Adipocyte (in vitro differentiated cells): ENCODE data around the gene THNSL1.

Experiments used
- DNase-seq: peaks from one replicate; pipeline ENCODE4 v3.0.0-alpha.2; 2015; ENCODE audit warnings: low read depth
- H3K27me3 ChIP-seq: replicated peaks from 2 replicates; pipeline ENCODE4 v1.7.0; 2013; ENCODE audit warnings: mild to moderate bottlenecking, low read length, moderate library complexity; ENCODE audit not compliant: control insufficient read depth, insufficient read depth
- H3K36me3 ChIP-seq: 2 replicates; pipeline ENCODE4 v1.7.0; 2013; ENCODE audit warnings: low read length, mild to moderate bottlenecking, moderate library complexity; ENCODE audit not compliant: control insufficient read depth, insufficient read depth, severe bottlenecking
- H3K4me1 ChIP-seq: 2 replicates; pipeline ENCODE4 v1.7.0; 2013; ENCODE audit warnings: mild to moderate bottlenecking, low read length, moderate library complexity; ENCODE audit not compliant: control insufficient read depth, insufficient read depth
- H3K4me3 ChIP-seq: 2 replicates; pipeline ENCODE4 v1.7.0; 2013; ENCODE audit warnings: mild to moderate bottlenecking, low read length, moderate library complexity
- H3K9ac ChIP-seq: 2 replicates; pipeline ENCODE4 v1.7.0; 2013; ENCODE audit warnings: mild to moderate bottlenecking, low read length, moderate library complexity
- H3K9me3 ChIP-seq: 2 replicates; pipeline ENCODE4 v1.7.0; 2013; ENCODE audit warnings: mild to moderate bottlenecking, low read length, moderate library complexity; ENCODE audit not compliant: control insufficient read depth

THNSL1 gene

GRCh38 chr10:25039531-25039930 is 23.1 kb downstream of the THNSL1 start:
- H3K36me3 ChIP-seq = no peaks in the 10 kb centered on the region

GRCh38 chr10:25046641-25047040 is 30.2 kb downstream of the THNSL1 start:
- Histone ChIP-seq H3K4me3 (no peak overlapping the region), H3K4me1 (peaks cover 22% of the 10 kb centered on the region), H3K36me3 (no peaks in the 10 kb centered on the region), H3K9ac (no peak overlapping the region), H3K27me3 (peaks cover 7% of the 10 kb centered on the region), H3K9me3 (no peaks in the 10 kb centered on the region)
- no peak for DNase-seq

More at GRCh38 chr10:25039531-25039930, 23.1 kb downstream of the THNSL1 start:
- Histone ChIP-seq H3K9ac (no peak overlapping the region), H3K27me3 (peaks cover 3% of the 10 kb centered on the region), H3K4me1 (no peaks in the 10 kb centered on the region), H3K4me3 (no peak overlapping the region), H3K9me3 (no peaks in the 10 kb centered on the region)
- no peak for DNase-seq

GRCh38 chr10:25047088-25047487 is 30.7 kb downstream of the THNSL1 start:
- Histone ChIP-seq H3K4me3 (peak overlapping the region; percentile 4), H3K4me1 (peaks cover 22% of the 10 kb centered on the region), H3K27me3 (peaks cover 7% of the 10 kb centered on the region), H3K9ac (no peak overlapping the region), H3K36me3 (no peaks in the 10 kb centered on the region), H3K9me3 (no peaks in the 10 kb centered on the region)
- no peak for DNase-seq

GRCh38 chr10:25047591-25048301 is 31.3 kb downstream of the THNSL1 start:
- Histone ChIP-seq H3K4me1 (peaks cover 22% of the 10 kb centered on the region), H3K4me3 (peak overlapping the region; percentile 4), H3K36me3 (no peaks in the 10 kb centered on the region), H3K27me3 (peaks cover 7% of the 10 kb centered on the region), H3K9me3 (no peaks in the 10 kb centered on the region), H3K9ac (peak overlapping the region; percentile 20)
- DNase-seq = no peak

- Histone ChIP-seq H3K9ac (no peak overlapping the region), H3K4me1 (peaks cover 22% of the 10 kb centered on the region), H3K27me3 (peaks cover 7% of the 10 kb centered on the region), H3K9me3 (no peaks in the 10 kb centered on the region), H3K4me3 (peak overlapping the region; percentile 21), H3K36me3 (no peaks in the 10 kb centered on the region)
- DNase-seq = no peak
Observed at GRCh38 chr10:25048450-25048849, 32.0 kb downstream of the THNSL1 start.

- peaks cover 22% of the 10 kb centered on the region for H3K4me1 ChIP-seq
- no peak overlapping the region for H3K9ac ChIP-seq
- no peak for DNase-seq
- H3K9me3 ChIP-seq = no peaks in the 10 kb centered on the region
- H3K4me3 ChIP-seq = no peak overlapping the region
- no peaks in the 10 kb centered on the region for H3K36me3 ChIP-seq
- no peaks in the 10 kb centered on the region for H3K27me3 ChIP-seq
Observed at GRCh38 chr10:25049966-25050365, 33.6 kb downstream of the THNSL1 start.

- H3K9ac ChIP-seq = no peak overlapping the region
- H3K4me3 ChIP-seq = no peak overlapping the region
- H3K4me1 ChIP-seq = peaks cover 22% of the 10 kb centered on the region
- H3K27me3 ChIP-seq = no peaks in the 10 kb centered on the region
- DNase-seq = no peak
- H3K9me3 ChIP-seq = no peaks in the 10 kb centered on the region
- H3K36me3 ChIP-seq = no peaks in the 10 kb centered on the region
Observed at GRCh38 chr10:25050402-25050801, 34.0 kb downstream of the THNSL1 start.

GRCh38 chr10:25052012-25052411 is 35.6 kb downstream of the THNSL1 start:
- no peaks in the 10 kb centered on the region for H3K36me3 ChIP-seq
- no peak overlapping the region for H3K4me3 ChIP-seq
- no peak overlapping the region for H3K9ac ChIP-seq
- H3K4me1 ChIP-seq = peaks cover 21% of the 10 kb centered on the region
- H3K27me3 ChIP-seq = no peaks in the 10 kb centered on the region
- no peaks in the 10 kb centered on the region for H3K9me3 ChIP-seq
- no peak for DNase-seq

GRCh38 chr10:25056726-25057125 is 40.3 kb downstream of the THNSL1 start:
- Histone ChIP-seq H3K4me1 (peaks cover 13% of the 10 kb centered on the region), H3K9me3 (no peaks in the 10 kb centered on the region), H3K36me3 (no peaks in the 10 kb centered on the region), H3K27me3 (no peaks in the 10 kb centered on the region), H3K4me3 (no peak overlapping the region), H3K9ac (no peak overlapping the region)
- no peak for DNase-seq

- Histone ChIP-seq H3K4me3 (no peak overlapping the region), H3K36me3 (no peaks in the 10 kb centered on the region), H3K9ac (no peak overlapping the region), H3K27me3 (no peaks in the 10 kb centered on the region), H3K4me1 (peaks cover 22% of the 10 kb centered on the region), H3K9me3 (no peaks in the 10 kb centered on the region)
- no peak for DNase-seq
Observed at GRCh38 chr10:25057886-25058285, 41.5 kb downstream of the THNSL1 start.

- H3K9me3 ChIP-seq = no peaks in the 10 kb centered on the region
- no peaks in the 10 kb centered on the region for H3K36me3 ChIP-seq
- peak; percentile 82 for DNase-seq
- no peak overlapping the region for H3K9ac ChIP-seq
- H3K27me3 ChIP-seq = no peaks in the 10 kb centered on the region
- peaks cover 22% of the 10 kb centered on the region for H3K4me1 ChIP-seq
- no peak overlapping the region for H3K4me3 ChIP-seq
Observed at GRCh38 chr10:25059990-25060389, 43.6 kb downstream of the THNSL1 start.

- H3K36me3 ChIP-seq = no peaks in the 10 kb centered on the region
- H3K4me3 ChIP-seq = no peak overlapping the region
- no peaks in the 10 kb centered on the region for H3K27me3 ChIP-seq
- no peak for DNase-seq
- no peak overlapping the region for H3K9ac ChIP-seq
- no peaks in the 10 kb centered on the region for H3K9me3 ChIP-seq
- peaks cover 22% of the 10 kb centered on the region for H3K4me1 ChIP-seq
Observed at GRCh38 chr10:25061125-25061524, 44.7 kb downstream of the THNSL1 start.
